Kidney capillary endothelial cell (primary cell): Measurements from ENCODE around the gene JMJD1C.
A peak's percentile ranks its signal among the peaks of the same experiment; 100 is the strongest.
"Not testable (repeated sequence)": the region's sequence is repeated elsewhere in the genome, so short reads cannot be mapped to it uniquely, and the experiment has no call there.

Experiments
- DNase-seq: peaks from one replicate; pipeline ENCODE4 v3.0.0-alpha.2; 2018; ENCODE audit warnings: low spot score

JMJD1C gene

DNA sequence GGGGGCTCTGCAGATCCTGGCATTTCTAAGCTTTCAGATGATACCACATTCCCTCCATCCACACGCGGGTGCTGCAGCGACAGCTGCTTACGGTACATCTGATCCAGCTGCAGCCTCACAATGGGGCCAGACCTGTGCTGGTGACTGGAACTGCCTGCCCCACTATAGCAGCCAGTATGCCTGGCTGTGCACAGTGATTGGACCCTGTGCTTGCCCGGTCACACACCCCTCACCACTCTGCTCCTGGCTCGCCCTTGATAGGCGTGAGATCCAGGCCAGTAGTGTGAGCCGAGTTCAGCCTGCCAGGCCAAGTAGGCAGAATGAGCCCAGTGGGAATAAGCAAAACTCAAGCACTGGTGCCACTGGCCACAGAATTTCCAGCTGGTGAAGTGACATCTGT, 167.8 kb downstream of the JMJD1C start:
- no peak for DNase-seq

DNA sequence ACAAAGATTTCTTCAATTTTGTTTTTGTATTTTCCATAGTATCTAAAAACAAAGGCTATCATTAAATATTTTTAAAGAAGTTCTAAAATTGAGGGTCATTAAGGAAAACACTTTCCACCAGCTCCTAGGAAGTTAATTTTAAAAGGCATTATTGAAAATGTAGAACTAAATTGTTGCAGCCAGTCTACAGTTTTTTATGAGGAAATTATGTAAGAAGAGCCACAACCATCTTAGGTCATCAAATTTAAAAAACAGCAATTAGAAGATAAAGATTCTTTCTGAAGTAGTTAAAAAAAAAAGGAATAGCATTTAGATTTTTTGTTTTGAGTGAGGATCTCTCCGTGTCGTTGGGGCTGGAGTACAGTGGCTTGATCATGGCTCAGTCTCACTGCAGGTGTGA, 171.0 kb downstream of the JMJD1C start:
- no peak for DNase-seq

DNA sequence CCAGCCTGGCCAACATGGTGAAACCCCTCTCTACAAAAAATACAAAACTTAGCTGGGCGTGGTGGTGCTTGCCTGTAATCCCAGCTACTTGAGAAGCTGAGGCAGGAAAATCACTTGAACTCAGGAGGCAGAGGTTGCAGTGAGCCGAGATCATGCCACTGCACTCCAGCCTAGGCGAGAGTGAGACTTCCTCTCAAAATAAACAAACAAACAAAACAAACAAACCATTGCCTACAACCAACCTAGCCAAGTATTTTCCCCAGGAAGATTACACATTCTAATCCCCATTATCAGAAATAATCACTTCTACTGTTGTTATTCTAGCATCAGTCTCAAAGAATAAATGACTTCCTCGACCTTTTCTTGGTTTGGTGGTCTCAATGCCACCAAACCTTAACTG, 172.9 kb downstream of the JMJD1C start:
- not testable (repeated sequence) for DNase-seq

GRCh38 chr10:63288170-63288569, 177.6 kb downstream of the JMJD1C start:
- no peak for DNase-seq

- no peak for DNase-seq
Observed at GRCh38 chr10:63286754-63287264, 179.0 kb downstream of the JMJD1C start.

- no peak for DNase-seq
Observed at GRCh38 chr10:63286340-63286739, 179.4 kb downstream of the JMJD1C start.

GRCh38 chr10:63283901-63284300, 181.9 kb downstream of the JMJD1C start:
- DNase-seq: not testable (repeated sequence)

GRCh38 chr10:63283093-63283492, 182.7 kb downstream of the JMJD1C start:
- DNase-seq: no peak

DNA sequence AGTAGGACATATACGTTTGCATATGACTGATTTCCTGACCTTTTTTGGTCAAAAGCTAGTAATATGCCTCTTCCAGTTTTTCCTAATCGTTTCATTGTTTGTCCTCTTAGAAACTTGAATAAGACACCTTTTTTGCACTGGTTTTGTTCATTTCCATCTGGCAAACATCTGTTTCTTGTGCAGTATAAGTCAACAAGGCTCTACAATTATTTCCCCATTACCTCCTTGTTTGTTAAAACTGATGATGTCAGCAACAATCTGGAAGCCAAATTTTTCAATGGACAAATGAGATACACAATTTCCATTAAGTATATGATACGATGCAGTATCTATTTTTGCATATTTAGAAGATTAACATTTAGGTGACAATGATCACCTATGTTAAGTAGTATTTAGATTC, 183.8 kb downstream of the JMJD1C start:
- DNase-seq: no peak

GRCh38 chr10:63280386-63280785, 185.4 kb downstream of the JMJD1C start:
- no peak for DNase-seq

DNA sequence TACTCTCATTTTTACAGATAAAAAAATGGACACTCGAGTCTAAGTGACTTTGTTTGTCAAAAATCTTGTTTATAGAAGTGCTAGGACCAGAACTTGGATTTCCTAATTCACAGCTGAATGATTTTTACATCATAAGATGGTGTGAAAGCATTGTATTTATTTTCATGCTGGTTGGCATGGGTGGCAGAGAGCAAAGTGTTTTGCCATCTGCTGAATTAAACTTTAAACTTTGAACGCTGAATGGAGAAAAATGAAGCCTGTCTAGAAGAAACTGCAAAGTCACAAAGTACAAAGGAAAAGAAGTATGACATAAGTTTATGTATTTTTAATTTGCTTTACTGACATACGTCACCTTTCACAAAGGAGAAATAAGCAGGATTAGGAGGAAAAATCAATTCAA, 190.7 kb downstream of the JMJD1C start:
- DNase-seq: no peak

GRCh38 chr10:63273577-63273976, 192.2 kb downstream of the JMJD1C start:
- no peak for DNase-seq

DNA sequence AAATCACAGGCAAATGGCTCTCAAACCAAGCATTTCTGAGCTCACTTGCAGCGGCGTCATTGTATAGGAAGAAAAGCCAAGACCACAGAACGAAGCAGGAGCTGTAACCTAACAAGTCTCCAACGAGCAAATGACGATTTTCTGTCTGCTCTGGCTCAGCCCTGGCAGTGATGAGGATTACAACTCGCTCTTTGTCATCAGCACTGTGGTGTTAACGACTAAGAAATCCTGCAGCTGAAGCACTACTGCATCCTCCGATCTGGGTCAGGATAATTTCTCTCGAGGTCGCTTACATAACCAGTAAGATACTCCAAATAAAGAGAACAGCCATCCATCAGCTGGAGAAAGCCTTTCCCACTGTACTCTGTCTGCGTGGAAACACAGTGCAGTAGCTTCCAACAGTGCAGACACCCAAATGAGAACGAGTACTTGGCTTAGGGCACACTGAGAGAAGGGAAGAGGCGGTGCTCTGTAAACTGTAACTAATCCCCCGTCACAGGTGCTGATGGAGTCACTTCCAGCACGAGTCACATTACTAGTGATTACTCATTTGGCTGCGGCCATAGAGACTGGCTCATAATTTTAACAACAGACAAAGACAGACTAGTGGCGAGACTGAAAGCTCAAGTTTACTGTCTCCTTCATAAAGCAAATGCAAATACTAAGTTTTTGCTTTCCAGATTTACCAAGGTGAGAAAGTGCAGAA, 196.8 kb downstream of the JMJD1C start:
- peak; percentile 98 for DNase-seq

DNA sequence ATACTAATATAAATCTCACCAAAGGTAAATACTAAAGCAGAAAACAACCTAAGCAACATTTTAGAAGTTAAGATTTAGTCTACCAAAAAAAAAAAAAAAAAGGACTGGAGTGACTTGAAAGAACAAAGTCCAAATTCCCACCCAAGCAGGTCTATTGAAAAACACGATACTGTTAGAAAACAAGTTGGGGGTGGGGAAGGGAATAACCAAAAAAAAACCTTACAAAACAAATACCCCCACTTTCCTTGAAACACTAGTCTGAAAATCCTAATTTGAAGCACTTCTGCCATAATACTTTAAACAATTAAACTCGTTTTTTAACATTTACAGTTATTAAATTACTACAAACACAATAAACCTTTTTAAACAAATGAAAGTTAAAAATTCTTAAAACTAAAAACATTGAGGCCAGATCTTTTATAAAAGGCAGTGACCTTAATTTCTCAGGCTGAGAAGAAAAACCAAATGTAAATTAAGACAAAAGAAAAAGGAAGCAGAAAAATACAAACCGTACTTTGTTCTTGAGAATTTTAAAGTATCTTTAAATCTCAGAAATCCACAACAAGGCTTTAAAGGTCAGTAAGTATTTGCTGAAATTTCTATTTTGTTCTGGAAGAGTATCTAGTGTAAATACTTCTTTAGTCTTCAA, 197.5 kb downstream of the JMJD1C start:
- DNase-seq: no peak

GRCh38 chr10:63267414-63268148, 198.2 kb downstream of the JMJD1C start:
- peak; percentile 83 for DNase-seq

DNA sequence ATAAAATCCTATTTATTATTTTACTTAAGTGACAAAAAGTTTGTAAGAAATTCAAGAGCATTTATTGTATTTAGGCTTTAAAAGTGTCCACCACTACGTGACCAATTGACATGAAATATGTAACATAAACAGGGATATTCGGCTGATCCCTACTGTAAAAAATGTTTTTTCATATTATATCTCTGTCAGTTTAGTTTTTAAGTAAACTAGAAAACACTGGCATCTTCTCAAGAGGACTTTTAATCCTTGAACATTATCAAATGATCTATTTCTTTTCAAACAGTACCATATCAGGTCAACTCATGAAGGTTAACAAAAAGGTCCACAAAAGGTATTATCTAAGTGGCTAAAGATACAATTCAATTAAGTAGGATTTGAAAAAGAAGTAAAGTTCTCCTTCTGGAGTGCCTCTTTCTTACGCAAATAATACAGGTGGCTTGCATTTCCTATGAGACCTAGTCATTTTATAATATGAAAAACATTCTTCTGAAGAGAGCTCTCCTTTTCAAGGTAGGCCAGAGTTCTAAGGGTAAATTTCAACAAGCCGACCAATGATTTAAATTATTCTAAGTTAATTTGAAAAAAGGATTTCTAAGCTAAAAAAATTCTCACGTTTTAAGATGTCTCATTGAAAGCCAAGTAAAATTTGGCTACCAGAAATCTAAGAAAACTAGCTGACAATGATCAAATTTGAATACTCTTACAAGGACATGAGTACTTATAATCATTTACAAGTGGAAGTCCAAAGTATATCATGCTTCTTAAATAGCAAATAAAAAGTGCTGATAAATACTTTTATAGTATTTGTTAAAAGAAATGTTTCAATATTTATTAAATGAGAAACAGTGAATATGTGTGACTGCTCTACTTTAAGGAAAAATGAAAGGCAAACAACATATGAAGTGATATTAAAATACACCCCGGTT, 199.1 kb downstream of the JMJD1C start:
- no peak for DNase-seq

DNA sequence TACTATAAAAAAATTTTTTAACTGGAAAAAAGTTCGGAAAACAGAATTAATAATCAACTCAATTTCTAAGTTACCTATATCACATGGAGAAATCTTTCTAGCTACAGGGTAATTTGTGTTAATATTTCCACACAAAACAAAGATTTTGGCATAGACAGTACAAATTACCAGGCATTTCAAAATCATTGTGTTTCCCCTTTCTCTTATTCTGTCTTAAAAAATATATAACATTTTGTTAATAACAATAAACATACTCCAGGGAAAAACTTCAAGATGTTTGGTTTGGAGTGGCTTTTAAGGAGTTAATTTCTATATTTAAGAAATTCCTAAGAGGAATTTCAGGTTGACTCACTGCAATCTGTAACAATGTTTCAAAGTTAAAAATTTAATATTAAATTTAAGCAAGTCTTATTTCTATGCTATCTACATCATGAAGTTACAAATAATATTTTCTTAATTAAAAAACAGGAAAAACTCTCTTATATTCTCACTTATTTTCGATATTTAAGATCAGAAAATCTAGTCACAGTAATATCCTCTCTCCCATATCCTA, 200.0 kb downstream of the JMJD1C start:
- no peak for DNase-seq

GRCh38 chr10:63265222-63265617, 200.6 kb downstream of the JMJD1C start:
- DNase-seq: no peak

GRCh38 chr10:63264617-63265221, 201.1 kb downstream of the JMJD1C start:
- DNase-seq: no peak

- no peak for DNase-seq
Observed at GRCh38 chr10:63262430-63263073, 203.2 kb downstream of the JMJD1C start.

DNA sequence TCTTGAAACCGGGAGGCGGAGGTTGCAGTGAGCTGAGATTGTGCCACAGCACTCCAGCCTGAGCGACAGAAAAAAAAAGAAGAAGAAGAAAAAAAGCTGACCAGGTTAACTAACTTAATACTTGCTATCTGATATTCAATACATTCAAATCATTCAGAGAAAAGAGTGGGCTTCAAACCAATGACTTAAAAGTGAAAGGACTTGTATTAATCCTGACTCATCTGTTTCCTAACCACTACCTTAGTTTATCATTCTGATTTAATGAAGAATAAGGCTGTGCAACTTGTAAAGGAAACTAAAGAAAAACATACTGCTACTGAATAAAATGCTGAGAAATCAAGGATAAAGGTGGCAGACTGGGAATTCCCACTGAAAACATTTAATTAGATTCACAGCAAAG, 204.3 kb downstream of the JMJD1C start:
- DNase-seq: no peak
